ENCODE data around the gene MEX3A. TPM values are rescaled to one million over a fixed set of nuclear protein-coding genes. Genes with fewer than 3 reads are reported as not detected.

The MEX3A gene
- total RNA-seq, 1 donor from 2014 or later: 37.6 TPM

GRCh38 chr1:156083800-156084790 lies 1.8 kb upstream of the MEX3A start:
- no peak for FAIRE-seq
- Histone ChIP-seq H2AFZ (ENCODE audit: low read depth, low read length) (no peak overlapping the region), H3K4me1 (ENCODE audit: insufficient read depth, low read length) (peaks cover 20% of the 10 kb centered on the region), H3K9ac (ENCODE audit: low read length) (peak overlapping the region; percentile 94), H3K9me3 (ENCODE audit: insufficient read depth, low read depth, low read length) (no peaks in the 10 kb centered on the region), H3K4me3 (ENCODE audit: insufficient read depth, low read depth, low read length) (peak overlapping the region; percentile 71), H3K27me3 (ENCODE audit: insufficient read depth, low read length) (no peaks in the 10 kb centered on the region), H3K4me2 (ENCODE audit: low read length) (peak overlapping the region; percentile 94), H3K79me2 (ENCODE audit: insufficient read depth, low read length) (peaks cover 59% of the 10 kb centered on the region), H4K20me1 (ENCODE audit: insufficient read depth, low read length) (peaks cover 50% of the 10 kb centered on the region), H3K27ac (ENCODE audit: low read depth, low read length) (no peak overlapping the region), H3K36me3 (ENCODE audit: insufficient read depth, low read length) (peaks cover 2% of the 10 kb centered on the region)
- H3K36me3 Mint-ChIP-seq (ENCODE audit: low read depth, unreplicated experiment): peaks cover 9% of the 10 kb centered on the region
- H3K27ac Mint-ChIP-seq (ENCODE audit: unreplicated experiment): peak overlapping the region; percentile 83
- no peak for DNase-seq (ENCODE audit: low read depth)
- TF ChIP-seq EZH2 (IDR thresholded peaks at IDR 0.05; ENCODE audit: insufficient read depth, low read length): no peak
- no peak for TF ChIP-seq CTCF (IDR thresholded peaks at IDR 0.05; ENCODE audit: insufficient read depth, low read depth, low read length)
- no peaks in the 10 kb centered on the region for H3K27me3 Mint-ChIP-seq (ENCODE audit: low read depth, unreplicated experiment)
- H3K9me3 Mint-ChIP-seq (ENCODE audit: unreplicated experiment): no peaks in the 10 kb centered on the region
- H3K4me3 Mint-ChIP-seq (ENCODE audit: unreplicated experiment): peak overlapping the region; percentile 92
- H3K4me1 Mint-ChIP-seq (ENCODE audit: low read depth, unreplicated experiment): peaks cover 40% of the 10 kb centered on the region

- H2AFZ ChIP-seq (ENCODE audit: low read depth, low read length): no peak overlapping the region
- peak overlapping the region; percentile 61 for H3K27ac ChIP-seq (ENCODE audit: low read depth, low read length)
- Mint-ChIP-seq H3K36me3 (ENCODE audit: low read depth, unreplicated experiment) (peaks cover 16% of the 10 kb centered on the region), H3K4me1 (ENCODE audit: low read depth, unreplicated experiment) (peaks cover 43% of the 10 kb centered on the region), H3K4me3 (ENCODE audit: unreplicated experiment) (peak overlapping the region; percentile 86), H3K27me3 (ENCODE audit: low read depth, unreplicated experiment) (no peaks in the 10 kb centered on the region), H3K27ac (ENCODE audit: unreplicated experiment) (no peak overlapping the region), H3K9me3 (ENCODE audit: unreplicated experiment) (no peaks in the 10 kb centered on the region)
- H3K9me3 ChIP-seq (ENCODE audit: insufficient read depth, low read depth, low read length): no peaks in the 10 kb centered on the region
- peak overlapping the region; percentile 94 for H3K4me2 ChIP-seq (ENCODE audit: low read length)
- no peak for DNase-seq (ENCODE audit: low read depth)
- peaks cover 71% of the 10 kb centered on the region for H4K20me1 ChIP-seq (ENCODE audit: insufficient read depth, low read length)
- peaks cover 38% of the 10 kb centered on the region for H3K4me1 ChIP-seq (ENCODE audit: insufficient read depth, low read length)
- H3K9ac ChIP-seq (ENCODE audit: low read length): peak overlapping the region; percentile 94
- H3K4me3 ChIP-seq (ENCODE audit: insufficient read depth, low read depth, low read length): peak overlapping the region; percentile 71
- H3K27me3 ChIP-seq (ENCODE audit: insufficient read depth, low read length): no peaks in the 10 kb centered on the region
- peaks cover 80% of the 10 kb centered on the region for H3K79me2 ChIP-seq (ENCODE audit: insufficient read depth, low read length)
- TF ChIP-seq CTCF (IDR thresholded peaks at IDR 0.05; ENCODE audit: insufficient read depth, low read depth, low read length) (no peak), EZH2 (IDR thresholded peaks at IDR 0.05; ENCODE audit: insufficient read depth, low read length) (no peak)
- no peak for FAIRE-seq
- peaks cover 2% of the 10 kb centered on the region for H3K36me3 ChIP-seq (ENCODE audit: insufficient read depth, low read length)
These were observed 352 bp downstream of the MEX3A start for GRCh38 chr1:156081917-156082308.

Measured in astrocyte (in vitro differentiated cells and primary cell).